OCI-LY7 (cell line): Measurements from ENCODE around the gene ARHGAP24.

Experiments used
- CTCF ChIP-seq: fragments of 200-600 bp; sonication (generic); conservative IDR thresholded peaks from 2 replicates; pipeline ENCODE4 v1.5.1; 2014; ENCODE audit warnings: mild to moderate bottlenecking, antibody characterized with exemption, low read length, moderate library complexity, mixed read lengths
- EZH2phosphoT487 ChIP-seq: fragments of 200-600 bp; sonication (generic); IDR thresholded peaks from 2 replicates; pipeline ENCODE4 v1.6.1; 2018; ENCODE audit warnings: low read depth, borderline replicate concordance, mild to moderate bottlenecking, mixed run types, antibody characterized with exemption, low read length, moderate library complexity, mixed read lengths

DNA sequence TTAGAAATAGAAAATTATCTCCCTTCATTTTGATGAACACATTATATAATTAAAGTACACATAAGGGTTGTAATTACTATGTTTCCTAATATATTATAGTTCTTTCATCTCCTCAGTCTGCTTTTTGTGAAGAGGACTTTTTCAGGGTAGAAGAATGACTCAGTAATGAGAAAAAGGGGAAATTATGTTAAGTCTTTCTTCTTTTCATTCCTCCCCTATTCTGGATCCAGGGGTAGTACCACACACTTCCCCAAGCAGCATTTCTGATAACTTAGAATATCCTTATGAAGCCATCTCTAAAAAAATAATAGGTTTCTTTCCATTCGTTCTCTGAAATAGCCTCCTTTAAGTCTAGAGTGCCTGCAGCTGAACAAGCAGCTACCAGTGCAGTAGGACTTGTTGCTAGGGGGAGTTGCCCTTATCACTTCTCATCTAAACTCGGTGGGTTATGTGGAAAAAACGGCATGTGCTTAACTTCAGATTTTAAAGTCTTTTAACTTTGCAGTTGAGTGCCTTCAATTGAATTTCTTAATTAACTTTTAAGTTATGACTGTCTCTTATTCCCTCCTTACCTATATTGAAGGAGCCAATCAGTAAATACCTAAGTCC lies 184.8 kb downstream of the ARHGAP24 start:
- TF ChIP-seq CTCF (no peak), EZH2phosphoT487 (no peak)
